AG10803 (cell line): ENCODE data around the gene OXCT1.

ENCODE experiments used
- DNase-seq: peaks from one replicate; pipeline ENCODE4 v3.0.0; 2010; ENCODE audit warnings: low read depth
- H3K4me3 ChIP-seq: 2 replicates; pipeline ENCODE4 v1.5.1; 2011; ENCODE audit warnings: mild to moderate bottlenecking, low read length, control low read depth
- TF ChIP-seq, protein P1 (sequence below): conservative IDR thresholded peaks from 2 replicates; pipeline ENCODE4 v1.5.1; 2011; ENCODE audit warnings: mild to moderate bottlenecking, low read length, control low read depth, inconsistent platforms

OXCT1 gene

DNA sequence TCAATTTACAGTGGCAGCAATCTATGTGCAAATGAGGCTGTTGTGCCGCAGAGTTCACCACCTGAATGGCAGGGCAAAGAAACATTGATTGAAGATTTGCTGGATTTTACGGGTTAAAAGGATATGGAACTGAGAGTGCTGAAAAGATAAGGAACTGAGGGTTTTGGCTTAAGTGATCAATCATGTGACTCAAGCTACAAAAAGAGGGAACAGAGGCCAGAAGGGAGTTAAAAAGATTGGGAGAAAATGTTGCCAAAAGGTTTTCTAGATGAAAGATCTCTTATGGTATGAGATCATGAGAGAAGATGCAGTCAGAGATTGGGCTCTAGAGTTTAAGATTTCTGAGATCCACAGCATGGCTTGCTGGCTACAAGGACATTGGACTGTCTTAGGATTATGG lies 26.0 kb upstream of the OXCT1 start:
- no peak for DNase-seq
- H3K4me3 ChIP-seq: no peak overlapping the region
- TF ChIP-seq, protein P1, sequence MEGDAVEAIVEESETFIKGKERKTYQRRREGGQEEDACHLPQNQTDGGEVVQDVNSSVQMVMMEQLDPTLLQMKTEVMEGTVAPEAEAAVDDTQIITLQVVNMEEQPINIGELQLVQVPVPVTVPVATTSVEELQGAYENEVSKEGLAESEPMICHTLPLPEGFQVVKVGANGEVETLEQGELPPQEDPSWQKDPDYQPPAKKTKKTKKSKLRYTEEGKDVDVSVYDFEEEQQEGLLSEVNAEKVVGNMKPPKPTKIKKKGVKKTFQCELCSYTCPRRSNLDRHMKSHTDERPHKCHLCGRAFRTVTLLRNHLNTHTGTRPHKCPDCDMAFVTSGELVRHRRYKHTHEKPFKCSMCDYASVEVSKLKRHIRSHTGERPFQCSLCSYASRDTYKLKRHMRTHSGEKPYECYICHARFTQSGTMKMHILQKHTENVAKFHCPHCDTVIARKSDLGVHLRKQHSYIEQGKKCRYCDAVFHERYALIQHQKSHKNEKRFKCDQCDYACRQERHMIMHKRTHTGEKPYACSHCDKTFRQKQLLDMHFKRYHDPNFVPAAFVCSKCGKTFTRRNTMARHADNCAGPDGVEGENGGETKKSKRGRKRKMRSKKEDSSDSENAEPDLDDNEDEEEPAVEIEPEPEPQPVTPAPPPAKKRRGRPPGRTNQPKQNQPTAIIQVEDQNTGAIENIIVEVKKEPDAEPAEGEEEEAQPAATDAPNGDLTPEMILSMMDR: no peak

DNA sequence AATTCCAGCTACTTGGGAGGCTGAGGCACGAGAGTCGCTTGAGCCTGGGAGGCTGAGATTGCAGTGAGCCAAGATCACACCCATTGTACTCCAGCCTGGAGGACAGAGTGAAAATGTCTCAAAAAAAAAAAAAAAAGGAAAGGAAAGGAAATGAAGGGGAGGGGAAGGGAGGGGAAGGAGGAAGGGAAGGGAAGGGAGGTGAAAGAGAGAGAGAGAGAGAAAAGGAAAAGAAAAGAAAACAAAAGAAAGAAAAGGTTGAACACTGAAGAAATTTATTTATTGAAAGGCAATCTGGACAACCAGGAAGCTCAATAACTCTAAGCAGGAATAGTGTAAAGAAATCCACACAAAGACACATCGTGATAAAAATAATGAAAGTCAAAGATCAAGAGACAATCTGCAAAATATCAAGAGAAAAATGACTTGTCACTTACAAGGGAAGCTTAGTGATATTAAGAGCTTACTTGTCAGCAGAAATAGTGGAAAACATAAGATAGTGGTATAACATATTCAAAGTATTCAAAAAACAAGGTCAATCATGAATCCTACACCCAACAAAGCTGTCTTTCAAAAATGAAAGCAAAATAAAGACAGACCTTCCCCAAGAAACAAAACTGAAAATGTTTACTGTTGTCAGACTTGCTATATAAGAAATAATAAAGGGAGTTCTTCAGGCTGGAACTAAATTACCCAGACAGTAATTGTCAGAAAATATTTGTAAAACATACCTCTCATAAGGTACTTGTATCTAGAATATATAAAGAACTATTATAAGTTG lies 23.0 kb upstream of the OXCT1 start:
- H3K4me3 ChIP-seq: no peak overlapping the region
- TF ChIP-seq, protein P1: no peak
- no peak for DNase-seq

DNA sequence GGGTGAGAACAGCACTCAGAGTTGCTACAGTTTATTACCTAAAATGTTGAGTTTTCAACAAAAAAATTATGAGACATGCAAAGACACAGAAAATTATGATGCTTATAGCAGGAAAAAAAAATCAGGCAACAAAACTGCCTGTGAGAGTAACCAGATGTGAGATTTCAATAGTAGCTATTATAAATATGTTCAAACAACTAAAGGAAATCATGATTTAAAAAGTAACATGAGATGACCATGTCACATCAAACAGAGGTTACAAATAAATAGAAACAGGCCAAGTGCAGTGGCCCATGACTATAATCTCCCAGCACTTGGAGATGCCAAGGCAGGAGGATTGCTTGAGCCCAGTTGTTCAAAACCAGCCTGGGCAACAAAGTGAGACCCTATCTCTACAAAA lies 21.8 kb upstream of the OXCT1 start:
- TF ChIP-seq, protein P1: no peak
- no peak overlapping the region for H3K4me3 ChIP-seq

DNA sequence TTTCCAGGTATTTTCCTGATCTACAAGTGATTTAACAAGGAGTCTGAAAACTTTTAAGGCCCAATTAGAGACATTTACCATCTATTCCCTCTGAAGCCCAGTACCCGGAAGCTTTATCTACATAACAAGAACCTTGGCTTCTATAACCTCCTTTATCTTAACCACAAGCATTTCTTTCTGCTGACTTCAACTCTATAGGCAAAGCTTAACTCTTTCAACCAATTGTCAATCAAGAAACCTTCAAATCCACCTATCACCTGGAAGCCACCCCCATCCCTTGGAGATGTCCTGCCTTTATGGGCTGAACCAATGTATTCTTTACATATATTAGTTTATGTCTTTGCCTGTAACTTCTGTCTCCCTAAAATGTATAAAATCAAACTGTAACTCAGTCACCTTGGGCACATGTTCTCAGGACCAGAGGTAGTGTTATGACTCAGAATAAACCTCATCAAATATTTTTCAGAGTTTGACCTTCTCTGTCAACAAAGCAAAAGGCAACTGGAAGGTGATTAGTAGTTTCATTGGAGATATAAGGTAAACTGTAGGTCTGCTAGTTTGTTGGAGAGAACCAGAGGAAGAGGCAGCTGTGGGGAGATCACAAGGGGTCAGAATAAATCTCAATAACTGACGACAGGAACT lies 21.0 kb upstream of the OXCT1 start:
- TF ChIP-seq, protein P1: no peak
- H3K4me3 ChIP-seq: no peak overlapping the region
- DNase-seq: no peak

More for the DNA sequence above, 21.8 kb upstream of the OXCT1 start:
- DNase-seq: no peak

DNA sequence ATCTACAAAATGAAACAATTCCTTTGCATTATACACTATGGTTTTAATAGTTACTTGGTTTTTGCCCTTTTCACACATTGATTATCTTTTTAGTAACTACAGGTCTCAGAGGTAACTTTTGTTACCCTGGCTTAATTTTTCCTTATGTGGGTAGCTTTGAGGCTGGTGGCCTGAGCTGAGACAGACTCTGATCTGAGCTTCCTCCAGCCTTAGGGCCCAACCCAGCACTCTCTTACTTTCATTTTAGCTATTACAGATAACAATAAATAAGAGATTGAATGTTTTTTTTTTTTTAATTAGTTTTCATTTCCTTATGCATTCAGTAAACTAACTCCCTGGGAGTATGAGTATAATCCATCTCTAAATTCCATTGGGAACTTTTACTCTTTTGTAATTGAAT lies 15.1 kb upstream of the OXCT1 start:
- no peak overlapping the region for H3K4me3 ChIP-seq
- TF ChIP-seq, protein P1: no peak
- DNase-seq: no peak

DNA sequence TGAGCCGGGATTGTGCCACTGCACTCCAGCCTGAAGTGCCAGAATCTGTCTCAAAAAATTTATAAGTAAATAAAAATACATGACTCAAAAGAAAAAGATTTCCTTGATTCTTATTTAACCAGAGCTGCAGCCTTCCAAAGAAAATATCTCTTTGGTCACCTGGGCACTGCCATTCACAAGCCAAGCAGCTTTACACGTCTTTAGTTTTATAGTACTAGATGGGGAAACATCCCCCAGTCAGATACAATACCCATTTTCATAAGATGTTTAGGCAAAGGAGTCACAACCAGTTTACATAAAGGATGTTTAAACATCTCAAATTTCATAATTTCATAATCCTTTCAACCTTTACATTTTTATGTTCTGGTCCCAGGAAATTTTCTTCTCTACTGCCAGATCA lies 13.7 kb upstream of the OXCT1 start:
- no peak for DNase-seq
- TF ChIP-seq, protein P1: no peak

DNA sequence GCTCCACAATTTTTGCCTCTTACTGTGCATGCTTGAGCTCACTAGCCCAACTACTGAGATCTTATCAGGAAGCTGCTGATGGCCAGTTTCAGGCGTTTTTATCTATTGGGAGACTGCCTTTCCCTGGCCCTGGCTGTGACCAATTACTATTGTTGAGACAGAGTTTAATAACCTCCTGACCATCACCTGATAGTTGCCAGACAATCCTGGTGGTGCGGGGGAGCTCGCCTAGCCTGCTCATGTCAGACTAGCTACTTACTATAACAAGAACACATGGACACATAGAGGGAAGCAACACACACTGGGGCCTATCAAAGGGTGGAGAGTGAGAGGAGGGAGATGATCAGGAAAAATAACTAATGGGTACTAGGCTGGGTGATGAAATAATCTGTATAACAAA lies 13.0 kb upstream of the OXCT1 start:
- no peak for DNase-seq
- TF ChIP-seq, protein P1: no peak
- no peak overlapping the region for H3K4me3 ChIP-seq

More for the DNA sequence above, 13.7 kb upstream of the OXCT1 start:
- H3K4me3 ChIP-seq: no peak overlapping the region
